Measurements from ENCODE around the gene VSIG10. TPM values are rescaled to one million over a fixed set of nuclear protein-coding genes. Genes with fewer than 3 reads are reported as not detected.

The VSIG10 gene
- total RNA-seq, 2 experiments from 2014 or later: 9.2 to 9.8 TPM

GRCh38 chr12:118150625-118151024, 46.8 kb upstream of the VSIG10 start:
- Histone ChIP-seq H4K20me1 (ENCODE audit: insufficient read depth, low read length) (no peaks in the 10 kb centered on the region), H3K79me2 (ENCODE audit: insufficient read depth, low read depth, low read length) (no peaks in the 10 kb centered on the region), H3K9me3 (ENCODE audit: low read length) (no peaks in the 10 kb centered on the region), H2AFZ (ENCODE audit: low read length) (no peak overlapping the region), H3K9me2 (ENCODE audit: insufficient read depth, low read length) (no peaks in the 10 kb centered on the region), H3K4me2 (ENCODE audit: low read length) (no peak overlapping the region), H3K4me3 (ENCODE audit: low read depth, low read length, poor library complexity, severe bottlenecking) (no peak overlapping the region), H3K27ac (ENCODE audit: low read depth, low read length, poor library complexity, severe bottlenecking) (no peak overlapping the region), H3K36me3 (ENCODE audit: insufficient read depth, low read length) (peaks cover 45% of the 10 kb centered on the region), H3K4me1 (ENCODE audit: insufficient read depth, low read length, poor library complexity, severe bottlenecking) (no peaks in the 10 kb centered on the region)
- BruUV-seq (replicated peaks): no TSS peak
- no peak for DNase-seq (ENCODE audit: low spot score)
- CTCF ChIA-PET (ENCODE audit: unreplicated experiment): no interaction called here
- TF ChIP-seq EZH2phosphoT487 (IDR thresholded peaks at IDR 0.05; ENCODE audit: borderline replicate concordance, low read depth, low read length): no peak
- no peak for TF ChIP-seq CTCF (conservative IDR thresholded peaks at IDR 0.05; ENCODE audit: low read length)
- intact Hi-C loops (cut with micrococcal nuclease; ENCODE audit: unreplicated experiment): no loop called here
- POLR2A ChIA-PET: interaction anchor here (0.6 kb wide), 1 partner anchor 208 kb away, joined by 4 read pairs; no protein-coding TSS in a partner anchor

DNA sequence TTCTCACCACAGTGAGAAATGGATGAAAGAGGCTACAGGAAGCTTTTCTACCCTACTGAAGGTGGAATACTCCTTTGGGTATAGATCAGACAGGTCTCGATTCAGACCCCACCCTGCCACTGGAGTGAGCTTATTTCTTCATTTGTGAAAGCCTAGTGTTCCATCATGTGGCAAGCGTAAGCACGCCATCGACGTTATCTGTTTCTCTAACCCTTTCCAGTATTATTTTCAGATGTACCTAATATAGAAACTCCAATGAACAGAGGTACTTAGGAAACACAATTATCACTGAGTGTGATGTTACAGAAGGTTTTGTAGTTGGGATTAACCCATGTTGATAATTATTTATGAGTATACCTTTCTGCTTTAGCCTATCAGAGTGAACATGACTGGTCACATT, 44.5 kb upstream of the VSIG10 start:
- Histone ChIP-seq H3K4me3 (ENCODE audit: low read depth, low read length, poor library complexity, severe bottlenecking) (no peak overlapping the region), H3K9me3 (ENCODE audit: low read length) (no peaks in the 10 kb centered on the region), H3K4me1 (ENCODE audit: insufficient read depth, low read length, poor library complexity, severe bottlenecking) (no peaks in the 10 kb centered on the region), H4K20me1 (ENCODE audit: insufficient read depth, low read length) (no peaks in the 10 kb centered on the region), H3K9me2 (ENCODE audit: insufficient read depth, low read length) (no peaks in the 10 kb centered on the region), H3K4me2 (ENCODE audit: low read length) (no peak overlapping the region), H3K36me3 (ENCODE audit: insufficient read depth, low read length) (peaks cover 65% of the 10 kb centered on the region), H3K27ac (ENCODE audit: low read depth, low read length, poor library complexity, severe bottlenecking) (no peak overlapping the region), H3K79me2 (ENCODE audit: insufficient read depth, low read depth, low read length) (no peaks in the 10 kb centered on the region), H2AFZ (ENCODE audit: low read length) (no peak overlapping the region)
- TF ChIP-seq EZH2phosphoT487 (IDR thresholded peaks at IDR 0.05; ENCODE audit: borderline replicate concordance, low read depth, low read length): no peak
- no peak for TF ChIP-seq CTCF (conservative IDR thresholded peaks at IDR 0.05; ENCODE audit: low read length)
- no TSS peak for BruUV-seq (replicated peaks)
- POLR2A ChIA-PET: interaction anchor here (0.9 kb wide), 1 partner anchor 45 kb away, joined by 5 read pairs; no protein-coding TSS in a partner anchor
- intact Hi-C loops (cut with micrococcal nuclease; ENCODE audit: unreplicated experiment): no loop called here
- DNase-seq (ENCODE audit: low spot score): no peak
- CTCF ChIA-PET (ENCODE audit: unreplicated experiment): no interaction called here

DNA sequence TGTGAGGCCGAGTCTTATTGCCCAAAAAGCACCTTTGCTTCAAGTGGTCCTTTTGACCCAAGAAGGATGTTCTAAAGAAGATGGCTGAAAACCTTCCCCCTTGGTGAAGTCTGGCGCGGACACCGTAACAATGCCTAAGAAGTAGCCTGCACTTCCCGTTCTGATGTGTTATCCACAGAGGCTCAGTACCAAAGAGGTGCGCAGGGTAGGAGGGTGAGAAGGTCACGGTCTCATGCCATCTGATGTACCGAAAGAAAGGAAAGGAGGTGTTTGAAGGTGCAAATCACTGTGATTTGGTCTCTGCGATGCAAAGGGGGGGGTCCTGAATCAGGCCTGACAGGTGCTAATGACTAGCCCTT, 42.0 kb upstream of the VSIG10 start:
- intact Hi-C loops (cut with micrococcal nuclease; ENCODE audit: unreplicated experiment): no loop called here
- TF ChIP-seq CTCF (conservative IDR thresholded peaks at IDR 0.05; ENCODE audit: low read length) (no peak), EZH2phosphoT487 (IDR thresholded peaks at IDR 0.05; ENCODE audit: borderline replicate concordance, low read depth, low read length) (no peak)
- BruUV-seq (replicated peaks): no TSS peak
- no peak overlapping the region for H3K4me3 ChIP-seq (ENCODE audit: low read depth, low read length, poor library complexity, severe bottlenecking)
- no peak overlapping the region for H3K4me2 ChIP-seq (ENCODE audit: low read length)
- H3K36me3 ChIP-seq (ENCODE audit: insufficient read depth, low read length): peaks cover 68% of the 10 kb centered on the region
- no peaks in the 10 kb centered on the region for H3K4me1 ChIP-seq (ENCODE audit: insufficient read depth, low read length, poor library complexity, severe bottlenecking)
- CTCF ChIA-PET (ENCODE audit: unreplicated experiment): no interaction called here
- no peaks in the 10 kb centered on the region for H4K20me1 ChIP-seq (ENCODE audit: insufficient read depth, low read length)
- POLR2A ChIA-PET: no interaction called here
- H3K27ac ChIP-seq (ENCODE audit: low read depth, low read length, poor library complexity, severe bottlenecking): no peak overlapping the region
- no peak overlapping the region for H2AFZ ChIP-seq (ENCODE audit: low read length)
- H3K9me3 ChIP-seq (ENCODE audit: low read length): no peaks in the 10 kb centered on the region
- H3K9me2 ChIP-seq (ENCODE audit: insufficient read depth, low read length): no peaks in the 10 kb centered on the region
- no peaks in the 10 kb centered on the region for H3K79me2 ChIP-seq (ENCODE audit: insufficient read depth, low read depth, low read length)
- DNase-seq (ENCODE audit: low spot score): no peak
